NT2/D1 (cell line): Measurements from ENCODE around the gene PCSK6.

Source experiments
- SUZ12 ChIP-seq: IDR thresholded peaks from 2 replicates; pipeline ENCODE4 v1.6.1; 2011; ENCODE audit not compliant: insufficient read length, insufficient read depth; ENCODE audit errors: extremely low read depth
- YY1 ChIP-seq: IDR thresholded peaks from 2 replicates; pipeline ENCODE4 v1.6.1; 2011; ENCODE audit not compliant: insufficient read length, insufficient read depth
- ZNF274 ChIP-seq: IDR thresholded peaks from 2 replicates; pipeline ENCODE4 v1.6.1; 2011; ENCODE audit warnings: mild to moderate bottlenecking, low read depth, low read length

DNA sequence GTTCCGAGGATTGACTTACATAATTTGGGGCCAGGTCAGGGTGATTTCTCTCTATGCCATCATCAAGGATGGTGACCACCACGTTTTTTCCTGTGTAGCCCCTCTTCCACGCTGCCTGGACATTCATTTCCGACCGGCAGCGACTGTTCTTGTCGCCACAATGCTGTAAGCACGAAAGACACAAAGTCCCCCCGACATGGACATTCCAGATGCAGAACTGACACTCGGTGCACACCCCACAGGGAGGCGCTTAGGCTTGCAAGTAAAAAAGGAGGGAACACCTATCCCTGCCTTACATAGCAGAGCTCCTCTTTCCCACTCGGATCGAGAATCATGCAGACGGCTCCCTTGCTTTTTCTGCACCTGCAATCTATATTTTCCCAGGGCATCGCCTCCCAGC, 58.2 kb downstream of the PCSK6 start:
- TF ChIP-seq YY1: no peak
- no peak for TF ChIP-seq ZNF274
- no peak for TF ChIP-seq SUZ12
